GM19328 (cell line): ENCODE results near the gene FABP7.

Experiments used
- ATAC-seq: cut with Tn5 transposase; IDR thresholded peaks from one replicate; pipeline ENCODE4 v1.9.1; 2021; ENCODE audit warnings: mild to moderate bottlenecking, moderate library complexity; ENCODE audit not compliant: unreplicated experiment

Gene FABP7

DNA sequence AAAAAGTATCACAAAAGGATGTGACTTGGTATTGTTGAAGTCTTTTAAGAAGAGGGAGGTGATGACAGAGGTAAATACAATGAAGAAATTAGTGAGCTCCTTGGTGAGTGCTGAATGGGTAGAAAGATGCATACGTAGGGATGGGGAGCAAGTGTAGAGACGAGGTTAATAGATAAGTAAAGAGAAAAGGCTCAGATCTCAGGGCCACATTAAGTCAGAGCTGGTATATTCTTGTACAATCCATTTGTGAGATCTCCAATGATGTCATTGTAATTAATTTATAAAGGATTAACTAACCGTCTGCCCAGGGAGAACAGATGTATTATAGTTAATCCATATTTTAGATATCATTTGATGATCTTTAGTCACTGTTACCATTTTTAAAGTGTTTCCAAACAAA, 52.9 kb downstream of the FABP7 start:
- ATAC-seq = no peak

GRCh38 chr6:122833021-122833491, 53.5 kb downstream of the FABP7 start:
- no peak for ATAC-seq
